WTC11 (cell line): ENCODE measurements around the gene SKAP1.
"Not testable (repeated sequence)": the region's sequence is repeated elsewhere in the genome, so short reads cannot be mapped to it uniquely, and the experiment has no call there.

ENCODE experiments used
- CTCF ChIP-seq: fragments of 200-600 bp; IDR thresholded peaks from 2 replicates; pipeline ENCODE4 v1.8.0; 2022; ENCODE audit warnings: antibody characterized with exemption
- FOXK1 ChIP-seq: sonication (generic); formaldehyde crosslinking; IDR thresholded peaks from 2 replicates; pipeline ENCODE4 v1.8.0; 2022; ENCODE audit warnings: mild to moderate bottlenecking, moderate library complexity, missing genetic modification reagents
- NFYB ChIP-seq: sonication (generic); formaldehyde crosslinking; conservative IDR thresholded peaks from 2 replicates; pipeline ENCODE4 v1.8.0; 2022; ENCODE audit warnings: low read depth, missing genetic modification reagents
- SMAD3 ChIP-seq: sonication (generic); formaldehyde crosslinking; IDR thresholded peaks from 2 replicates; pipeline ENCODE4 v1.8.0; 2022; ENCODE audit warnings: missing genetic modification reagents, mild to moderate bottlenecking, borderline replicate concordance
- ZNF512 ChIP-seq: sonication (generic); formaldehyde crosslinking; IDR thresholded peaks from 2 replicates; pipeline ENCODE4 v1.8.1; 2022; ENCODE audit warnings: missing genetic modification reagents, borderline replicate concordance
- TF ChIP-seq, protein P1 (sequence below): sonication (generic); formaldehyde crosslinking; IDR thresholded peaks from 2 replicates; pipeline ENCODE4 v1.8.1; 2022; ENCODE audit warnings: low read depth, mild to moderate bottlenecking, moderate library complexity, missing genetic modification reagents, borderline replicate concordance
- TF ChIP-seq, protein P2 (sequence below): sonication (generic); formaldehyde crosslinking; IDR thresholded peaks from 2 replicates; pipeline ENCODE4 v1.8.1; 2023; ENCODE audit warnings: mild to moderate bottlenecking, missing genetic modification reagents, moderate library complexity
- TF ChIP-seq, protein P3 (sequence below): sonication (generic); formaldehyde crosslinking; IDR thresholded peaks from 2 replicates; pipeline ENCODE4 v1.8.1; 2023; ENCODE audit warnings: mild to moderate bottlenecking, missing genetic modification reagents, moderate library complexity

- TF ChIP-seq, protein P1, sequence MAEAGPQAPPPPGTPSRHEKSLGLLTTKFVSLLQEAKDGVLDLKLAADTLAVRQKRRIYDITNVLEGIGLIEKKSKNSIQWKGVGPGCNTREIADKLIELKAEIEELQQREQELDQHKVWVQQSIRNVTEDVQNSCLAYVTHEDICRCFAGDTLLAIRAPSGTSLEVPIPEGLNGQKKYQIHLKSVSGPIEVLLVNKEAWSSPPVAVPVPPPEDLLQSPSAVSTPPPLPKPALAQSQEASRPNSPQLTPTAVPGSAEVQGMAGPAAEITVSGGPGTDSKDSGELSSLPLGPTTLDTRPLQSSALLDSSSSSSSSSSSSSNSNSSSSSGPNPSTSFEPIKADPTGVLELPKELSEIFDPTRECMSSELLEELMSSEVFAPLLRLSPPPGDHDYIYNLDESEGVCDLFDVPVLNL, result not testable (repeated sequence)
- TF ChIP-seq FOXK1 (CRISPR knock-in tag); ZNF512 (CRISPR knock-in tag); CTCF; NFYB (CRISPR knock-in tag); SMAD3: not testable (repeated sequence)
- TF ChIP-seq, protein P2, sequence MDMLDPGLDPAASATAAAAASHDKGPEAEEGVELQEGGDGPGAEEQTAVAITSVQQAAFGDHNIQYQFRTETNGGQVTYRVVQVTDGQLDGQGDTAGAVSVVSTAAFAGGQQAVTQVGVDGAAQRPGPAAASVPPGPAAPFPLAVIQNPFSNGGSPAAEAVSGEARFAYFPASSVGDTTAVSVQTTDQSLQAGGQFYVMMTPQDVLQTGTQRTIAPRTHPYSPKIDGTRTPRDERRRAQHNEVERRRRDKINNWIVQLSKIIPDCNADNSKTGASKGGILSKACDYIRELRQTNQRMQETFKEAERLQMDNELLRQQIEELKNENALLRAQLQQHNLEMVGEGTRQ (CRISPR knock-in tag), result not testable (repeated sequence)
- TF ChIP-seq, protein P3, sequence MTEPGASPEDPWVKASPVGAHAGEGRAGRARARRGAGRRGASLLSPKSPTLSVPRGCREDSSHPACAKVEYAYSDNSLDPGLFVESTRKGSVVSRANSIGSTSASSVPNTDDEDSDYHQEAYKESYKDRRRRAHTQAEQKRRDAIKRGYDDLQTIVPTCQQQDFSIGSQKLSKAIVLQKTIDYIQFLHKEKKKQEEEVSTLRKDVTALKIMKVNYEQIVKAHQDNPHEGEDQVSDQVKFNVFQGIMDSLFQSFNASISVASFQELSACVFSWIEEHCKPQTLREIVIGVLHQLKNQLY (CRISPR knock-in tag), result not testable (repeated sequence)
These were observed 143.1 kb downstream of the SKAP1 start for GRCh38 chr17:48286917-48287316.
